Measurements from ENCODE around the gene TSPAN9. TPM values are rescaled to one million over a fixed set of nuclear protein-coding genes. Genes with fewer than 3 reads are reported as not detected.

Gene TSPAN9
- total RNA-seq, 2 donors from 2014 or later = 14.0 to 18.5 TPM

- TF ChIP-seq CTCF (IDR thresholded peaks at IDR 0.05) (no peak), POLR2A (IDR thresholded peaks at IDR 0.05) (no peak)
- ATAC-seq (no peak), DNase-seq (no peak)
- 0 to 36% methylated on average over 1 to 2 of the region's 2 CpGs for WGBS, 2 donors
- no peaks in the 10 kb centered on the region for H3K9me3 ChIP-seq
- H3K27me3 ChIP-seq = no peaks in the 10 kb centered on the region
- no peaks in the 10 kb centered on the region for H3K36me3 ChIP-seq (replicated peaks in 1 of 2; ENCODE audit: insufficient read depth in 1 of 2, low read depth in 2 of 2)
- intact Hi-C loops (cut with DNase I) = no loop called here
- peaks cover 16% of the 10 kb centered on the region for H3K4me1 ChIP-seq
- H3K4me3 ChIP-seq = no peak overlapping the region
- H3K27ac ChIP-seq = no peak overlapping the region
Measured at GRCh38 chr12:3189282-3189681, 112.1 kb downstream of the TSPAN9 start.

- Histone ChIP-seq H3K4me1 (peaks cover 16% of the 10 kb centered on the region), H3K36me3 (replicated peaks in 1 of 2; ENCODE audit: insufficient read depth in 1 of 2, low read depth in 2 of 2) (no peaks in the 10 kb centered on the region), H3K27me3 (no peaks in the 10 kb centered on the region), H3K4me3 (no peak overlapping the region), H3K9me3 (no peaks in the 10 kb centered on the region), H3K27ac (no peak overlapping the region)
- ATAC-seq (no peak), DNase-seq (no peak)
- 29 to 31% methylated on average over 6 to 9 of the region's 9 CpGs for WGBS, 2 donors
- intact Hi-C loops (cut with DNase I) = no loop called here
- no peak for TF ChIP-seq CTCF (IDR thresholded peaks at IDR 0.05)
- TF ChIP-seq POLR2A (IDR thresholded peaks at IDR 0.05) = no peak
Measured at GRCh38 chr12:3190101-3190500, 112.9 kb downstream of the TSPAN9 start.

GRCh38 chr12:3191450-3191849 is 114.3 kb downstream of the TSPAN9 start:
- Histone ChIP-seq H3K9me3 (no peaks in the 10 kb centered on the region), H3K36me3 (replicated peaks in 1 of 2; ENCODE audit: insufficient read depth in 1 of 2, low read depth in 2 of 2) (no peaks in the 10 kb centered on the region), H3K4me3 (no peak overlapping the region), H3K4me1 (peaks cover 16% of the 10 kb centered on the region), H3K27ac (no peak overlapping the region), H3K27me3 (no peaks in the 10 kb centered on the region)
- TF ChIP-seq CTCF (IDR thresholded peaks at IDR 0.05) = no peak
- no peak for TF ChIP-seq POLR2A (IDR thresholded peaks at IDR 0.05)
- WGBS, 2 donors = 61 to 80% methylated on average over 2 of the region's 2 CpGs
- ATAC-seq = no peak
- DNase-seq = no peak
- intact Hi-C loops (cut with DNase I) = no loop called here

GRCh38 chr12:3192221-3192620 is 115.0 kb downstream of the TSPAN9 start:
- H3K36me3 ChIP-seq (replicated peaks in 1 of 2; ENCODE audit: insufficient read depth in 1 of 2, low read depth in 2 of 2) = no peaks in the 10 kb centered on the region
- H3K4me3 ChIP-seq = no peak overlapping the region
- peaks cover 16% of the 10 kb centered on the region for H3K4me1 ChIP-seq
- 88 to 96% methylated on average over 10 of the region's 10 CpGs for WGBS, 2 donors
- ATAC-seq (no peak), DNase-seq (no peak)
- no peaks in the 10 kb centered on the region for H3K9me3 ChIP-seq
- intact Hi-C loops (cut with DNase I) = no loop called here
- H3K27ac ChIP-seq = no peak overlapping the region
- no peak for TF ChIP-seq CTCF (IDR thresholded peaks at IDR 0.05)
- TF ChIP-seq POLR2A (IDR thresholded peaks at IDR 0.05) = no peak
- H3K27me3 ChIP-seq = no peaks in the 10 kb centered on the region

GRCh38 chr12:3193131-3193530 is 116.0 kb downstream of the TSPAN9 start:
- no peak for DNase-seq
- TF ChIP-seq POLR2A (IDR thresholded peaks at IDR 0.05) (no peak), CTCF (IDR thresholded peaks at IDR 0.05) (no peak)
- Histone ChIP-seq H3K4me1 (peaks cover 16% of the 10 kb centered on the region), H3K27ac (no peak overlapping the region), H3K36me3 (replicated peaks in 1 of 2; ENCODE audit: insufficient read depth in 1 of 2, low read depth in 2 of 2) (no peaks in the 10 kb centered on the region), H3K4me3 (no peak overlapping the region), H3K9me3 (no peaks in the 10 kb centered on the region), H3K27me3 (no peaks in the 10 kb centered on the region)
- ATAC-seq = no peak
- WGBS, 2 donors = 98 to 100% methylated on average over 2 to 7 of the region's 7 CpGs
- intact Hi-C loops (cut with DNase I) = no loop called here

Measured in body of pancreas (tissue), 4 donors.